ENCODE results near the gene RAB8B. TPM values are rescaled to one million over a fixed set of nuclear protein-coding genes. Genes with fewer than 3 reads are reported as not detected.

RAB8B gene
- total and polyA plus RNA-seq, 2 of the 13 experiments (the other 11 are each of a cell fraction or from before 2014, with no cell fraction given) = 6.8 to 14.2 TPM

DNA sequence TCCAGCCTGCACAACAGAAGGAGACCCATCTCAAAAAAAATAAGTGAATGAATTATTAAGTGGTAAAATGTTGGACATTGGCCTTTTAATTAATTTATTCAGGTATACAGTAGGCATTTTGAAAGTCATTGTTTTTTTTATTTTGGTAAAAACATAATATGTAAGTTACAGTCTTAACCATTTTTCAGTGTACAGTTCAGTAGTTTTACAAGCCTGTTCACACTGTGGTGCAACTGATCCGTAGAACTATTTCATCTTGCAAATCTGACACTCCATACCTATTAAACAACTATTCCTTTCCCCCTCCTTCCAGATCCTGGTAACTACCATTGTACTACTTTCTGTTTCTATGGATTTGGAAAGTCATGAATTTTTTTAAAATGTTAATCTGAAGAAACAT is 51.9 kb downstream of the RAB8B start:
- H3K4me3 ChIP-seq (replicated peaks in 1 of 3; ENCODE audit: insufficient read depth in 1 of 3, low read depth in 2 of 3, low read length in 3 of 3) = no peak overlapping the region
- in situ Hi-C loops (cut with HindIII; ENCODE audit: extremely low pct_ligation_motif_present, low pct_unique_long_range_greater_than_20kb) (no loop called here), intact Hi-C loops (cut with micrococcal nuclease; ENCODE audit: unreplicated experiment) (no loop called here)
- 0 out of 5 replicates have a peak, but pooled peaks cover 0 to 1% of the 10 kb centered on the region in 2 experiments for H3K36me3 ChIP-seq (replicated peaks in 1 of 2; ENCODE audit: control insufficient read depth in 1 of 2, insufficient read depth in 2 of 2, low read length in 2 of 2)
- H3K4me2 ChIP-seq (ENCODE audit: low read depth, low read length) = no peak overlapping the region
- ChIA-PET POLR2A (no interaction called here), CTCF (ENCODE audit: low intra/inter-chr PET ratio, low total read pairs) (no interaction called here)
- H3K79me2 ChIP-seq (ENCODE audit: insufficient read depth, low read length) = no peaks in the 10 kb centered on the region
- FAIRE-seq = no peak
- WGBS (ENCODE audit: low lambda C conversion rate) = 97% methylated on average over 1 of the region's 1 CpG
- no peaks in the 10 kb centered on the region for H3K27me3 ChIP-seq (ENCODE audit: control insufficient read depth in 1 of 2, insufficient read depth in 2 of 2, low read length in 2 of 2)
- no peak for DNase-seq (ENCODE audit: low spot score)
- H3K27ac ChIP-seq (ENCODE audit: extremely low read length, insufficient read depth, low read length) = no peak overlapping the region
- H3K4me1 ChIP-seq (ENCODE audit: insufficient read depth, low read length) = 0 out of 2 replicates have a peak, but pooled peaks cover under 1% of the 10 kb centered on the region
- H3K9ac ChIP-seq (ENCODE audit: insufficient read depth, low read depth, low read length) = no peak overlapping the region
- no peak overlapping the region for H2AFZ ChIP-seq (ENCODE audit: low read length)
- TF ChIP-seq MEIS1 (CRISPR knock-in tag; IDR thresholded peaks at IDR 0.05; ENCODE audit: borderline replicate concordance) (no peak), SMAD9 (CRISPR knock-in tag; IDR thresholded peaks at IDR 0.05) (no peak), IKZF4 (CRISPR knock-in tag; IDR thresholded peaks at IDR 0.05; ENCODE audit: borderline replicate concordance, low read depth, not compliant biosample characterization) (no peak), MIXL1 (CRISPR knock-in tag; IDR thresholded peaks at IDR 0.05) (no peak), ZNF138 (CRISPR knock-in tag; IDR thresholded peaks at IDR 0.05; ENCODE audit: low read depth) (no peak), MAFF (IDR thresholded peaks at IDR 0.05; ENCODE audit: low read depth, low read length) (no peak), ZNF570 (CRISPR knock-in tag; IDR thresholded peaks at IDR 0.05; ENCODE audit: borderline replicate concordance) (no peak), ZNF10 (CRISPR knock-in tag; IDR thresholded peaks at IDR 0.05; ENCODE audit: borderline replicate concordance, low read depth) (no peak), ZNF230 (CRISPR knock-in tag; IDR thresholded peaks at IDR 0.05) (no peak), ZNF746 (CRISPR knock-in tag; IDR thresholded peaks at IDR 0.05) (no peak), NPAS2 (CRISPR knock-in tag; IDR thresholded peaks at IDR 0.05; ENCODE audit: borderline replicate concordance) (no peak), ZNF678 (CRISPR knock-in tag; IDR thresholded peaks at IDR 0.05) (no peak)
- TF ChIP-seq, protein P1, sequence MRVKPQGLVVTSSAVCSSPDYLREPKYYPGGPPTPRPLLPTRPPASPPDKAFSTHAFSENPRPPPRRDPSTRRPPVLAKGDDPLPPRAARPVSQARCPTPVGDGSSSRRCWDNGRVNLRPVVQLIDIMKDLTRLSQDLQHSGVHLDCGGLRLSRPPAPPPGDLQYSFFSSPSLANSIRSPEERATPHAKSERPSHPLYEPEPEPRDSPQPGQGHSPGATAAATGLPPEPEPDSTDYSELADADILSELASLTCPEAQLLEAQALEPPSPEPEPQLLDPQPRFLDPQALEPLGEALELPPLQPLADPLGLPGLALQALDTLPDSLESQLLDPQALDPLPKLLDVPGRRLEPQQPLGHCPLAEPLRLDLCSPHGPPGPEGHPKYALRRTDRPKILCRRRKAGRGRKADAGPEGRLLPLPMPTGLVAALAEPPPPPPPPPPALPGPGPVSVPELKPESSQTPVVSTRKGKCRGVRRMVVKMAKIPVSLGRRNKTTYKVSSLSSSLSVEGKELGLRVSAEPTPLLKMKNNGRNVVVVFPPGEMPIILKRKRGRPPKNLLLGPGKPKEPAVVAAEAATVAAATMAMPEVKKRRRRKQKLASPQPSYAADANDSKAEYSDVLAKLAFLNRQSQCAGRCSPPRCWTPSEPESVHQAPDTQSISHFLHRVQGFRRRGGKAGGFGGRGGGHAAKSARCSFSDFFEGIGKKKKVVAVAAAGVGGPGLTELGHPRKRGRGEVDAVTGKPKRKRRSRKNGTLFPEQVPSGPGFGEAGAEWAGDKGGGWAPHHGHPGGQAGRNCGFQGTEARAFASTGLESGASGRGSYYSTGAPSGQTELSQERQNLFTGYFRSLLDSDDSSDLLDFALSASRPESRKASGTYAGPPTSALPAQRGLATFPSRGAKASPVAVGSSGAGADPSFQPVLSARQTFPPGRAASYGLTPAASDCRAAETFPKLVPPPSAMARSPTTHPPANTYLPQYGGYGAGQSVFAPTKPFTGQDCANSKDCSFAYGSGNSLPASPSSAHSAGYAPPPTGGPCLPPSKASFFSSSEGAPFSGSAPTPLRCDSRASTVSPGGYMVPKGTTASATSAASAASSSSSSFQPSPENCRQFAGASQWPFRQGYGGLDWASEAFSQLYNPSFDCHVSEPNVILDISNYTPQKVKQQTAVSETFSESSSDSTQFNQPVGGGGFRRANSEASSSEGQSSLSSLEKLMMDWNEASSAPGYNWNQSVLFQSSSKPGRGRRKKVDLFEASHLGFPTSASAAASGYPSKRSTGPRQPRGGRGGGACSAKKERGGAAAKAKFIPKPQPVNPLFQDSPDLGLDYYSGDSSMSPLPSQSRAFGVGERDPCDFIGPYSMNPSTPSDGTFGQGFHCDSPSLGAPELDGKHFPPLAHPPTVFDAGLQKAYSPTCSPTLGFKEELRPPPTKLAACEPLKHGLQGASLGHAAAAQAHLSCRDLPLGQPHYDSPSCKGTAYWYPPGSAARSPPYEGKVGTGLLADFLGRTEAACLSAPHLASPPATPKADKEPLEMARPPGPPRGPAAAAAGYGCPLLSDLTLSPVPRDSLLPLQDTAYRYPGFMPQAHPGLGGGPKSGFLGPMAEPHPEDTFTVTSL (CRISPR knock-in tag; IDR thresholded peaks at IDR 0.05; ENCODE audit: borderline replicate concordance) = no peak
- TF ChIP-seq, protein P2, sequence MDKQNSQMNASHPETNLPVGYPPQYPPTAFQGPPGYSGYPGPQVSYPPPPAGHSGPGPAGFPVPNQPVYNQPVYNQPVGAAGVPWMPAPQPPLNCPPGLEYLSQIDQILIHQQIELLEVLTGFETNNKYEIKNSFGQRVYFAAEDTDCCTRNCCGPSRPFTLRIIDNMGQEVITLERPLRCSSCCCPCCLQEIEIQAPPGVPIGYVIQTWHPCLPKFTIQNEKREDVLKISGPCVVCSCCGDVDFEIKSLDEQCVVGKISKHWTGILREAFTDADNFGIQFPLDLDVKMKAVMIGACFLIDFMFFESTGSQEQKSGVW (CRISPR knock-in tag; IDR thresholded peaks at IDR 0.05; ENCODE audit: borderline replicate concordance) = no peak
- TF ChIP-seq, protein P3, sequence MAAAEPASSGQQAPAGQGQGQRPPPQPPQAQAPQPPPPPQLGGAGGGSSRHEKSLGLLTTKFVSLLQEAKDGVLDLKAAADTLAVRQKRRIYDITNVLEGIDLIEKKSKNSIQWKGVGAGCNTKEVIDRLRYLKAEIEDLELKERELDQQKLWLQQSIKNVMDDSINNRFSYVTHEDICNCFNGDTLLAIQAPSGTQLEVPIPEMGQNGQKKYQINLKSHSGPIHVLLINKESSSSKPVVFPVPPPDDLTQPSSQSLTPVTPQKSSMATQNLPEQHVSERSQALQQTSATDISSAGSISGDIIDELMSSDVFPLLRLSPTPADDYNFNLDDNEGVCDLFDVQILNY (CRISPR knock-in tag; conservative IDR thresholded peaks at IDR 0.05) = no peak
- H3K9me3 ChIP-seq (ENCODE audit: low read length) = no peaks in the 10 kb centered on the region
- no TSS peak for BruUV-seq (replicated peaks)
- ATAC-seq = no peak
- H4K20me1 ChIP-seq (ENCODE audit: insufficient read depth, low read length) = no peaks in the 10 kb centered on the region

All from HepG2 (cell line).